ENCODE results near the gene MAP4K2. TPM values are rescaled to one million over a fixed set of nuclear protein-coding genes. Genes with fewer than 3 reads are reported as not detected.

Gene MAP4K2
- total and polyA plus RNA-seq, 9 of the 15 experiments (the other 6 are each of a cell fraction or from before 2014, with no cell fraction given), result 0.13 to 14.5 (median 7.3) TPM

DNA sequence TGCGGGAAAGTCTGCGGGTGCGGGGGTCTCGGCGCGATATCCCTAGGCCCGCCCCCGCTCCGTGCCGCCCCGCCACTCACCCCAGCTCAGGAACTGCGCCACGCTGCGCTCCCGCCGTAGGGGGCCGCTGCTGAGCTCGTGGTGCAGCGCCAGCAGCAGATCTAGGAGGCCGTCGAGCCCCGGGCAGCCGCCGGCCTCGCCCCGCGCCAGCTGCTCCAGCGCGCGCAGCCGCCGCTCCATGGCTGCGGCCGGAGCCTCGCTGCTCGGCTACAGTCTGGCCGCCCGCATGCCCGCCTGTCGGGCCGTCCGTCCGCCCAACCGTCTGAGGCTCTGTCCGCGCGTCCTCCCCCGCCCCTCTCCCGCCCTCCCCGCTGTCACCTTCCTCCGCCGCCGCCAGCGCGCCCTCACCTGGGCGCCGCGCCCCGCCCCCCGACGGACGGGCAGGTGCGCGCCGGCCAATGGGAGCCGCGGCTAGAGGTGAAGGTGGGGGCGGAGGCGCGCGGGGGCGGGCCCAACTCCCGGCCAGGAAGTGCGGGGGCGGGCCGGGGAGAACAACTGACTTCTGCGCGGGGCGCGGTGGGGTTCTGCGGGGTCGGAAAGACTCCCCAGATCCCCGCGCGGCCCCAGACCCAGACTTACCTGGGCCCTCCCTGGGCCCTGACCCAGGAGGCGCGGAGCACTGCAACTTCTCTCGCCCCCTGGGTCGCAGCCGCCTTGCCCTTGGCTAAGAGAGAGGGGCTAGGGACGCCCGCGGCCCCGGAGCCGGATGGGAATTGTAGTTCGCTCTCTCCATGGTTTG is 41.5 kb upstream of the MAP4K2 start, which contains the start of gene CDC42BPG (continued):
- TF ChIP-seq, protein P1, sequence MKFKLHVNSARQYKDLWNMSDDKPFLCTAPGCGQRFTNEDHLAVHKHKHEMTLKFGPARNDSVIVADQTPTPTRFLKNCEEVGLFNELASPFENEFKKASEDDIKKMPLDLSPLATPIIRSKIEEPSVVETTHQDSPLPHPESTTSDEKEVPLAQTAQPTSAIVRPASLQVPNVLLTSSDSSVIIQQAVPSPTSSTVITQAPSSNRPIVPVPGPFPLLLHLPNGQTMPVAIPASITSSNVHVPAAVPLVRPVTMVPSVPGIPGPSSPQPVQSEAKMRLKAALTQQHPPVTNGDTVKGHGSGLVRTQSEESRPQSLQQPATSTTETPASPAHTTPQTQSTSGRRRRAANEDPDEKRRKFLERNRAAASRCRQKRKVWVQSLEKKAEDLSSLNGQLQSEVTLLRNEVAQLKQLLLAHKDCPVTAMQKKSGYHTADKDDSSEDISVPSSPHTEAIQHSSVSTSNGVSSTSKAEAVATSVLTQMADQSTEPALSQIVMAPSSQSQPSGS (CRISPR knock-in tag; IDR thresholded peaks at IDR 0.05), result no peak
- no peak for TF ChIP-seq TEAD4 (IDR thresholded peaks at IDR 0.05; ENCODE audit: low read length)
- no peak for TF ChIP-seq TEAD4 (CRISPR knock-in tag; IDR thresholded peaks at IDR 0.05; ENCODE audit: borderline replicate concordance)
- TF ChIP-seq KHSRP (IDR thresholded peaks at IDR 0.05), result no peak
- no peak for TF ChIP-seq MTF1 (CRISPR knock-in tag; IDR thresholded peaks at IDR 0.05; ENCODE audit: borderline replicate concordance)
- peak; percentile 53; the same call in 1 of the 2 replicates for TF ChIP-seq MTA3 (IDR thresholded peaks at IDR 0.05; ENCODE audit: borderline replicate concordance)
- no peak for TF ChIP-seq ZNF175 (CRISPR knock-in tag; IDR thresholded peaks at IDR 0.05; ENCODE audit: low read depth)
- no peak for TF ChIP-seq ZNF518B (CRISPR knock-in tag; IDR thresholded peaks at IDR 0.05)
- TF ChIP-seq YBX1 (IDR thresholded peaks at IDR 0.05), result no peak
- TF ChIP-seq, protein P2, sequence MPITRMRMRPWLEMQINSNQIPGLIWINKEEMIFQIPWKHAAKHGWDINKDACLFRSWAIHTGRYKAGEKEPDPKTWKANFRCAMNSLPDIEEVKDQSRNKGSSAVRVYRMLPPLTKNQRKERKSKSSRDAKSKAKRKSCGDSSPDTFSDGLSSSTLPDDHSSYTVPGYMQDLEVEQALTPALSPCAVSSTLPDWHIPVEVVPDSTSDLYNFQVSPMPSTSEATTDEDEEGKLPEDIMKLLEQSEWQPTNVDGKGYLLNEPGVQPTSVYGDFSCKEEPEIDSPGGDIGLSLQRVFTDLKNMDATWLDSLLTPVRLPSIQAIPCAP (CRISPR knock-in tag; IDR thresholded peaks at IDR 0.05; ENCODE audit: borderline replicate concordance), result no peak
- TF ChIP-seq FOXA1 (IDR thresholded peaks at IDR 0.05; ENCODE audit: borderline replicate concordance), result no peak
- peak; percentile 48 for TF ChIP-seq TAF1 (IDR thresholded peaks at IDR 0.05; ENCODE audit: control insufficient read depth, extremely low read depth, insufficient read depth, low read length, severe bottlenecking)
- TF ChIP-seq ZNF586 (CRISPR knock-in tag; conservative IDR thresholded peaks at IDR 0.05), result no peak
- TF ChIP-seq CBX5 (IDR thresholded peaks at IDR 0.05; ENCODE audit: borderline replicate concordance, low read depth), result no peak
- peak; percentile 63 for TF ChIP-seq POLR2A (conservative IDR thresholded peaks at IDR 0.05)
- no peak for TF ChIP-seq PBX2 (CRISPR knock-in tag; IDR thresholded peaks at IDR 0.05; ENCODE audit: low read depth)
- no peak for TF ChIP-seq PBX2 (tag; conservative IDR thresholded peaks at IDR 0.05; ENCODE audit: low read depth)
- TF ChIP-seq CC2D1A (IDR thresholded peaks at IDR 0.05), result no peak
- no peak for TF ChIP-seq PRMT5 (CRISPR knock-in tag; IDR thresholded peaks at IDR 0.05)
- no peak for TF ChIP-seq SLC30A9 (CRISPR knock-in tag; IDR thresholded peaks at IDR 0.05)
- no peak for TF ChIP-seq TAL1 (IDR thresholded peaks at IDR 0.05)

Data from K562 (cell line).